Sigmoid colon (tissue), 4 donors: ENCODE measurements around the gene MAP2K1.

Experiments used
- CTCF ChIP-seq, 4 experiments: fragments of 450-650 bp in 3 of 4; fragments of 200-600 bp in 1 of 4; IDR thresholded peaks; one replicate each; pipeline ENCODE4 v1.5.1; 2016 to 2019; ENCODE audit warnings: antibody characterized with exemption in 4 of 4, mild to moderate bottlenecking in 3 of 4, moderate library complexity in 2 of 4
- POLR2AphosphoS5 ChIP-seq, 4 donors: sonication (generic); formaldehyde crosslinking; IDR thresholded peaks; one replicate each; pipeline ENCODE4 v1.6.1; 2017; ENCODE audit warnings: antibody characterized with exemption in 4 of 4

- TF ChIP-seq CTCF (IDR thresholded peaks at IDR 0.05) (no peak), POLR2AphosphoS5 (IDR thresholded peaks at IDR 0.05) (no peak)
These were observed 16.6 kb downstream of the MAP2K1 start for GRCh38 chr15:66403323-66403722.
